GM12875 (cell line): ENCODE results near the gene HIVEP3.

Experiments used
- H3K4me3 ChIP-seq: one replicate; pipeline ENCODE4 v1.5.1; 2011; ENCODE audit warnings: low read depth, low read length, control low read depth
- TF ChIP-seq, protein P1 (sequence below): IDR thresholded peaks from 2 replicates; pipeline ENCODE4 v1.5.1; 2011; ENCODE audit warnings: low read depth, mild to moderate bottlenecking, control low read depth, inconsistent platforms, low read length, moderate library complexity, borderline replicate concordance; ENCODE audit not compliant: insufficient read depth

HIVEP3 gene

DNA sequence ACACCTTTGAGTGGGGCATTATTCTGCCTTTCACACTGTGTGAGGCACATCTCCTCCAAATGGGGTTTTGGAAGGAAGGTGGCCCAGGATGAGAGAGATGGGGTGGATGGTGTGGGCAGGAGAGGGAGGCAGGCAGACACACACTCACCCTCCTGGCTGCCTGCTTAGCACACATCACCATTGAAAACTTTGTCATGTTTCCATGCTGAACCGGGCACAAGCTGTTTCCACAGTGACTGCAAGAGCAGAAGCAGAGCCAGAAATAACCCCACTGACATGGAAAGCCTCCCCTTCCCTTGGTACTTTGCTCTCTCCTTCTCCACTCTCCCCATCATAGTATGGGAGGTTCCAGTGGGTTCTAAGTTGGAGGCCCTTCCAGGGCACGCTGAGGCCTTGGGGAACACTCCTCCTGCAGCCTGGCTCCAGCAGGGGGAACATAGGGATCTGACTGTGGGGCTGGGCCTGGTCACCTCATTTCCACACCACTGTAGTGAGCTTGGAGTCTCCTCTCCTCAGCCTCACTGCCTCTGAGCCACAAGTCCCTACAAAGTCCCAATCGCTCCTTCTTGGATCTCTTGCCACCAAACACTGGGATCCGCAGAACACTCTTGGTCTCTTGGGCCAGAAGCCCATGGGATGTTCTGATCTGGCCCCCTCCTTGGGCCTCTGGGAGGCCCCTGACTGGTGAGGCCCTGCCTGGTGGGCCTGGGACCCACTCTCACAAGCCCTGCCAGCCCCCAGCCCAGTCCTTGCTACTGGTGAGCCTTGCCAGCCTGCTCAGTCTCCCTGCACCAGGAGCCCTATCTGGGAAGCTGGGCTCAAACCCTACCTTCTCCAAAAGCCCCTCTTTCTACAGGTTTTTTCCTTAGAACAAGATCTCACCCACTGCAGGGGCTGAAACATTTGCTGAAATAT lies 271.2 kb downstream of the HIVEP3 start:
- no peak overlapping the region for H3K4me3 ChIP-seq
- TF ChIP-seq, protein P1, sequence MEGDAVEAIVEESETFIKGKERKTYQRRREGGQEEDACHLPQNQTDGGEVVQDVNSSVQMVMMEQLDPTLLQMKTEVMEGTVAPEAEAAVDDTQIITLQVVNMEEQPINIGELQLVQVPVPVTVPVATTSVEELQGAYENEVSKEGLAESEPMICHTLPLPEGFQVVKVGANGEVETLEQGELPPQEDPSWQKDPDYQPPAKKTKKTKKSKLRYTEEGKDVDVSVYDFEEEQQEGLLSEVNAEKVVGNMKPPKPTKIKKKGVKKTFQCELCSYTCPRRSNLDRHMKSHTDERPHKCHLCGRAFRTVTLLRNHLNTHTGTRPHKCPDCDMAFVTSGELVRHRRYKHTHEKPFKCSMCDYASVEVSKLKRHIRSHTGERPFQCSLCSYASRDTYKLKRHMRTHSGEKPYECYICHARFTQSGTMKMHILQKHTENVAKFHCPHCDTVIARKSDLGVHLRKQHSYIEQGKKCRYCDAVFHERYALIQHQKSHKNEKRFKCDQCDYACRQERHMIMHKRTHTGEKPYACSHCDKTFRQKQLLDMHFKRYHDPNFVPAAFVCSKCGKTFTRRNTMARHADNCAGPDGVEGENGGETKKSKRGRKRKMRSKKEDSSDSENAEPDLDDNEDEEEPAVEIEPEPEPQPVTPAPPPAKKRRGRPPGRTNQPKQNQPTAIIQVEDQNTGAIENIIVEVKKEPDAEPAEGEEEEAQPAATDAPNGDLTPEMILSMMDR, result no peak

DNA sequence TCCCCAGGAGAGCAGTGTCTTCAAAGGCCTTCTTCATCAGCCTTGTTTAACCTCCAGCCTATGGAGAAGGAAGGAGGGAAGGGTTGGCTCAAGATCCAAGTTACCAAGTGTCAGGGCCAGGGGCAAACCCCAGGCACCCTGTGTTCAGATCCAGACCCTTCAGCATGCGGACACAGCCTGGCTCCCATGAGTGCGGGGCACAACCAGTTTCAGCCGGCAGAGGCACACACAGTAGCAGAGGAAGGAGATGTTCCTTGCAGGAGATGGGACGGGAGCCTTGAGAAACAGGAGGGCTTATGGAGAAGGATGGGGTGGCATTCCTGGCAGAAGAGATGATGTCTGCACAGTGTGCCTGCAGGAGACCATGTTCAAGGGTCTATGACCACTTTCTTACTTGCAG lies 272.5 kb downstream of the HIVEP3 start:
- no peak overlapping the region for H3K4me3 ChIP-seq
- TF ChIP-seq, protein P1, result no peak

DNA sequence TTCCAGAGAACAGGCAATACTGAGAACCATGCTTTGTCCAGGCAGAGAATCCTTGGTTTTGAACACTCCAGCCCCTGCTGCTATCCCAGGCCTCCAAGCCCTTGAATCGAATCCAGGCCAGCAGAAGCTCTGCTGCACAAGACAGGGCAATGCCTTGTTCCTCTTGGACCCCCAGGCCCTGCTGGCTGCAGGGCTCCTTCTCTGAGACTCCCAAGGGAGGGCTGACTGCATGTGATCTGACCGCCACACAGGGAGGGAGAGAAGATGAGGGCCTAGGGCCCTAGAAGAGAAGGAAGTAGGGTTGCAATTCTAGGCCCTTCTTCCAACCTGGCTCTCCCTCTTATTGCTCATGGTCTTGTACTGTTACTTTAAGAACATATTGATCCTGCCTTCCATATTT lies 273.7 kb downstream of the HIVEP3 start:
- no peak overlapping the region for H3K4me3 ChIP-seq
- TF ChIP-seq, protein P1, result no peak

DNA sequence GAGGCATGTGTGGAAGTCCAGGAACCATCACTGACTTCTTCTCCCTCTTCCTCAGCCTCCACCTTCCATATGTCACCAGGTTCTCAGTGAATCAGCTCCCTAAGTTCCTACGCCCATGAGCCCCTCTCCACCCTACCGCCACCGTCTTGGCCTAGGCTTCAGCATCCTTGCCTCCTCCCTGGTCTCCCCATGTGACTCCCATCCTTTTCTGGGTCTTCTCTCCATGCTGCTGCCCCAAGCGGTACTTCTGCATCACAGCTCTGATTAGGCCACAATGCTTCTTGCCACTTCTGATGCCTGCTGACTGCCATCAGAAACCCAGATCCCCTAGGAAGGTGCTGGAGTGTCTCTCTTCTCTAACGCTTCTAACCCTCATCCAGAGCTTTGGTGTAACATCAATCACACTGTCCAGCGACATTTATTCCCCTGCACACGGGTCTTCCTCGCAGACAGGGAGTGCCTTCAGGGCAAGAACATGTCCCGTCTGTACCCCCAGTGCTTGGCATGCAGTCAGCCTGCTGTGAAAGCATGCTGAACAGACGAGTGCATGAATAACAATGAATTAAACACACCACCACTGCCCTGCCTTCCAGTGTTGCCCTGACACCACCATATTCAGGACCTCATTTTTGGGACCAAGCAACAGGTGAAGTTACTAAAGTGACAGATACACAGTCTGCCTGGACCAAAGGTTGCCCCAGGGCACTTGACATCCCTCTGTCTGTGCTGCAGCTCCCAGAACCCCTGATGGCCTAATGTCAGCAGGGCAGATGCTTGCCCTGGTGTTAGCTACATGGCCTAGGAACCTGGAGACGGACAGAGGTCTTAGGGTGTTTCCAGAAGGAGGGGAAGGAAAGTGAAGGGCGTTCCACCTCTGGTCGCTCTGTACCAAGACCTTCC lies 275.6 kb downstream of the HIVEP3 start:
- no peak overlapping the region for H3K4me3 ChIP-seq
- TF ChIP-seq, protein P1, result no peak

DNA sequence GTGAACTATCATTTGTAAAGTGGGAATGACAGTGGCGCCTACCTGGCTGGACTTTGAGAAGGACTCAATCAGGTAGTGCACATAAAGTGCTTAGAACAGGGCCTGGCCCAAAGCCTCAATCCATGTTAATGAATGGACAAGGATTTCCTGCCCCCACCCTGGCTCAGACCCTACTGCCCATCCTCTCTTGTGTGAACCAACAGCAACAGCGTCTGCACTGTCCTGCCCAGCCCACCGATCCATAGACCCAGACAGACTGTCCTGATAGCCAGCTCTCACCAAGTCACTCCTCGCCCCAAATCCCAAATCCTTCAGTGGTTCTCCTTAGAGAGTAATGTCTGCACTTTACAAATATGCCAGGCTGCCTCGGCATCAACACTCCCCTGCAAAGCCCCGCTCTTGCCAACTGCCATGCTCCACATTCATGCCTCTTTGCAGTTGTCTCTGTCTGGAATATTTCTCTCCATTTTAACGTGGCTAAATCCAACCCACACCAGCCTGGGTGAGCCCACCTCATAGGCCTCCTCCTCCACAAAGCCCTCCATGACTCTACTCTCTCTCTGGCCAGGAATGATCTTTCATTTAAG lies 276.7 kb downstream of the HIVEP3 start:
- TF ChIP-seq, protein P1, result no peak
- no peak overlapping the region for H3K4me3 ChIP-seq

DNA sequence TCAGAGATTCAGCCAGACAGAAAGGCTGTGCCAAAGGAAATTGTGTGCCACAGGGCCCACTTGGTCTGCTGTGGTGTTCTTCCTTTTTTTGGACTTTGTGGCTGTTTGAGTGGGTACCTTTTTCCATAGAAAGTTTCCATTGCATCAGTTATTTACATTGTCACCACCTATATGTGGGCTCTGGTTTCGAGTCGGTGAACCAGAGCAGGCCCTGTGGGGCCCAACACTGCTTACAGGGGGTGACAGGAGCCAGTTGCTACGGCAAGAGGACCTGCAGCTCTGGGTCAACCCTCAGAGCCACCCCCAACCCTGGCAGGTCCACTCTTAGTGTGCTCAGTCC lies 277.3 kb downstream of the HIVEP3 start:
- TF ChIP-seq, protein P1, result no peak
- no peak overlapping the region for H3K4me3 ChIP-seq
